Measurements from ENCODE around the gene DPH6. TPM values are rescaled to one million over a fixed set of nuclear protein-coding genes. Genes with fewer than 3 reads are reported as not detected.
A peak's percentile ranks its signal among the peaks of the same experiment; 100 is the strongest.

DPH6 gene
- total RNA-seq, 2 experiments from 2014 or later: 20.0 to 20.5 TPM

- CTCF ChIA-PET: no interaction called here
- no peaks in the 10 kb centered on the region for H3K27me3 Mint-ChIP-seq (ENCODE audit: low read depth)
- H3K4me3 Mint-ChIP-seq: no peak overlapping the region
- H3K36me3 Mint-ChIP-seq (ENCODE audit: low read depth): peaks cover 9% of the 10 kb centered on the region
- H3K4me1 Mint-ChIP-seq (ENCODE audit: low read depth): peaks cover 1% of the 10 kb centered on the region
- no peak overlapping the region for H3K27ac Mint-ChIP-seq
- no peaks in the 10 kb centered on the region for H3K9me3 Mint-ChIP-seq
- intact Hi-C loops (cut with micrococcal nuclease): no loop called here
- DNase-seq: no peak
These were observed 49.4 kb downstream of the DPH6 start for GRCh38 chr15:35496585-35496984.

- intact Hi-C loops (cut with micrococcal nuclease): no loop called here
- CTCF ChIA-PET: no interaction called here
These were observed 50.9 kb downstream of the DPH6 start for GRCh38 chr15:35495080-35495479.

GRCh38 chr15:35491999-35492398, 54.0 kb downstream of the DPH6 start:
- CTCF ChIA-PET: interaction anchor here (1.4 kb wide), 1 partner anchor 47 kb away, joined by 5 read pairs; no protein-coding TSS in a partner anchor
- intact Hi-C loops (cut with micrococcal nuclease): no loop called here
- Mint-ChIP-seq H3K27me3 (ENCODE audit: low read depth) (no peaks in the 10 kb centered on the region), H3K27ac (no peak overlapping the region), H3K4me3 (no peak overlapping the region), H3K36me3 (ENCODE audit: low read depth) (peaks cover 33% of the 10 kb centered on the region), H3K4me1 (ENCODE audit: low read depth) (no peaks in the 10 kb centered on the region), H3K9me3 (peaks cover 11% of the 10 kb centered on the region)
- no peak for DNase-seq

More at GRCh38 chr15:35495080-35495479, 50.9 kb downstream of the DPH6 start:
- Mint-ChIP-seq H3K4me1 (ENCODE audit: low read depth) (peaks cover 1% of the 10 kb centered on the region), H3K27ac (no peak overlapping the region), H3K9me3 (no peaks in the 10 kb centered on the region), H3K36me3 (ENCODE audit: low read depth) (peaks cover 15% of the 10 kb centered on the region), H3K4me3 (no peak overlapping the region), H3K27me3 (ENCODE audit: low read depth) (no peaks in the 10 kb centered on the region)
- no peak for DNase-seq

GRCh38 chr15:35491173-35491572, 54.8 kb downstream of the DPH6 start:
- intact Hi-C loops (cut with micrococcal nuclease): no loop called here
- DNase-seq: no peak
- no peaks in the 10 kb centered on the region for H3K27me3 Mint-ChIP-seq (ENCODE audit: low read depth)
- peaks cover 40% of the 10 kb centered on the region for H3K36me3 Mint-ChIP-seq (ENCODE audit: low read depth)
- H3K9me3 Mint-ChIP-seq: peaks cover 16% of the 10 kb centered on the region
- CTCF ChIA-PET: no interaction called here
- no peak overlapping the region for H3K27ac Mint-ChIP-seq
- H3K4me1 Mint-ChIP-seq (ENCODE audit: low read depth): no peaks in the 10 kb centered on the region
- H3K4me3 Mint-ChIP-seq: no peak overlapping the region

- no peaks in the 10 kb centered on the region for H3K27me3 Mint-ChIP-seq (ENCODE audit: low read depth)
- no peak overlapping the region for H3K4me3 Mint-ChIP-seq
- peaks cover 46% of the 10 kb centered on the region for H3K36me3 Mint-ChIP-seq (ENCODE audit: low read depth)
- H3K9me3 Mint-ChIP-seq: peaks cover 21% of the 10 kb centered on the region
- H3K4me1 Mint-ChIP-seq (ENCODE audit: low read depth): no peaks in the 10 kb centered on the region
- H3K27ac Mint-ChIP-seq: no peak overlapping the region
- CTCF ChIA-PET: no interaction called here
- DNase-seq: no peak
- intact Hi-C loops (cut with micrococcal nuclease): no loop called here
These were observed 55.5 kb downstream of the DPH6 start for GRCh38 chr15:35490511-35490910.

GRCh38 chr15:35487417-35487816, 58.5 kb downstream of the DPH6 start:
- Mint-ChIP-seq H3K27ac (no peak overlapping the region), H3K9me3 (peaks cover 21% of the 10 kb centered on the region), H3K27me3 (ENCODE audit: low read depth) (no peaks in the 10 kb centered on the region), H3K36me3 (ENCODE audit: low read depth) (peaks cover 51% of the 10 kb centered on the region), H3K4me1 (ENCODE audit: low read depth) (peaks cover 2% of the 10 kb centered on the region), H3K4me3 (no peak overlapping the region)
- DNase-seq: no peak
- CTCF ChIA-PET: no interaction called here
- intact Hi-C loops (cut with micrococcal nuclease): no loop called here

DNA sequence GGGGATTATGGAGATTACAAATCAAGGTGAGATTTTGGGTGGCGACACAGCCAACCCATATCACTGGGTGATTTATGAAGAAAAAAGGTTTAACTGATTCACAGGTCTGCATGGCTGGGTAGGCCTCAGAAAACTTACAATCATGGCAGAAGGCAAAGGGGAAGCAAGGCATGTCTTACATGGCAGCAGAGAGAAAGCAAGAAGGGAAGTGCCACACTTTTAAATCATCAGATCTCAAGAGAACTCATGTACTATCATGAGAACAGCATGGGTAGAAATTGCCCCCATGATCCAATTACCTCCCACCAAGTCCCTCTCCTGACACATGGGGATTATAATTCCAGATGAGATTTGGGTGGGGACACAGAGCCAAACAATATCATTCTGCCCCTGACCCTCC, 59.7 kb downstream of the DPH6 start:
- intact Hi-C loops (cut with micrococcal nuclease): no loop called here
- Mint-ChIP-seq H3K27ac (no peak overlapping the region), H3K36me3 (ENCODE audit: low read depth) (peaks cover 49% of the 10 kb centered on the region), H3K4me3 (no peak overlapping the region), H3K9me3 (peaks cover 21% of the 10 kb centered on the region), H3K27me3 (ENCODE audit: low read depth) (no peaks in the 10 kb centered on the region), H3K4me1 (ENCODE audit: low read depth) (peaks cover 2% of the 10 kb centered on the region)
- DNase-seq: no peak
- CTCF ChIA-PET: no interaction called here

DNA sequence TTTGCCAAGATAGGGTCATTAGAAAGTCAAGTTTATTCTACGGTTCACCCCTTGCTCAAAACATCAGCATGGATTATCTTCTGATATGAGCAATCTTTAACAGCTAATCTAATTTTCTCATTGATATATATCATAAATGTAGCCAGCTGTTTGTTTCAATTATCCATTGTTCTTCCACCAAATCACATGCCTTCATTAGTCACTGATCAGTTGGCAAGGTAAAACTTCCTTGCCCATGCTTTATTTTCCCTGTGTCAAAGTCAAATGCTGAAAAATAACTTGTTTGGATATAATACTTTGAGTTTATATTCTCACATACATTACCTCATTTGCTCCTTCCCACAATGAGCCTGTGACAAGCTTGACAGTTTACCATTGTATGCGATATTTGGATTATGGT, 60.6 kb downstream of the DPH6 start:
- Mint-ChIP-seq H3K9me3 (peaks cover 21% of the 10 kb centered on the region), H3K4me1 (ENCODE audit: low read depth) (peaks cover 3% of the 10 kb centered on the region), H3K36me3 (ENCODE audit: low read depth) (peaks cover 44% of the 10 kb centered on the region), H3K27me3 (ENCODE audit: low read depth) (no peaks in the 10 kb centered on the region), H3K27ac (no peak overlapping the region), H3K4me3 (no peak overlapping the region)
- intact Hi-C loops (cut with micrococcal nuclease): no loop called here
- CTCF ChIA-PET: no interaction called here
- DNase-seq: no peak

DNA sequence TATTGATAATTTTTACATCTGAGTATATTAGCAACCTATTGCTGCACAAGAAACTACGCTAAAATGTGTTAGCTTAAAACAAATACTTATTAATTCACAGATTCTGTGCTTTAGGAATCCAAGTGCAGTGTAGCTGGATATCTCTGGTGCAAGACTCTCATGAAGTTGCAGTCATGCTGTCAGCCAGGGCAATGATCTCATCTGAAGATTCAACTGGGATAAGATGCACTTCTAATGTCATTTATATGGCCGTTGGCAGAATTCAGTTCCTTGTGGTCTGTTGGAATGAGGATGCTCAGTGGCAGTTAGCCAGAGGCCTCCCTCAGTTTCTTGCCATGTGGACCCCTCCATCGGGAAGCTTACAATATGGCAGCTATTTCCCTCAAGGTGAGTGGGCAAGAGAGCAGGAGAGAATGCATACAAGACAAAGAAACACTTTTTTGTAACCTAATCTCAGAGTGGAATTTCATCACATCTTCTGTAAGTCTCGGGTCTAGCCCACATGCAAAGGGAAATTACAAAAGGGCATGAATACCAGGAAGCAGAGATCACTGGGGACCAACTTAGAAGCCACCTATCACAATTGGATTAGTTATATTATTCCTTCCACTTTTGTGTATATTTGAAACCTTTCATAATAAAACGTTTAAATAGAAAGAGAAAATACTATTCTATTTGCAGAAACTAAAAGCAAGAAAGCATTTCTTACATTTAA, 61.6 kb downstream of the DPH6 start:
- H3K27ac Mint-ChIP-seq: no peak overlapping the region
- no peak for DNase-seq
- H3K9me3 Mint-ChIP-seq: peaks cover 21% of the 10 kb centered on the region
- peaks cover 42% of the 10 kb centered on the region for H3K36me3 Mint-ChIP-seq (ENCODE audit: low read depth)
- no peaks in the 10 kb centered on the region for H3K27me3 Mint-ChIP-seq (ENCODE audit: low read depth)
- H3K4me1 Mint-ChIP-seq (ENCODE audit: low read depth): peaks cover 3% of the 10 kb centered on the region
- no peak overlapping the region for H3K4me3 Mint-ChIP-seq
- intact Hi-C loops (cut with micrococcal nuclease): no loop called here
- CTCF ChIA-PET: no interaction called here

DNA sequence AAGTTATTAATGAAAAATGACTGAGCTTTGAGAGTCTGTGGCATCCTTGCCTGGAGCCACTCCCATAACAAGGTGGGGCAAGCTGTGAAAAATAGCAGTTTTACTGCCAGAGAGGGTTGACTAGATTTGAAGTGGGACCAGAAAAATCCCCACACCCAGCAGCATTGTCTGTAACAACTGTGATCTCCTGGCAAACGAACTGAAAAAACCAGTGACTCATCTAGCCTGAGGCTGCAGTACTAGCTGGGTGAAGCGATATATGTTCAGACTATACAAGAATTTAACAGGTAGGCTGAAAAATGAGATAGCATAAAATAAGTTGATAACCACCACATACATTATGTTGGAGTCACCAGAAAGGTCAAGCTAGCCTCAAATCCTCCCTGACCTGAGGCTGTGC, 64.0 kb downstream of the DPH6 start:
- peaks cover 3% of the 10 kb centered on the region for H3K4me1 Mint-ChIP-seq (ENCODE audit: low read depth)
- peaks cover 10% of the 10 kb centered on the region for H3K9me3 Mint-ChIP-seq
- no peaks in the 10 kb centered on the region for H3K27me3 Mint-ChIP-seq (ENCODE audit: low read depth)
- CTCF ChIA-PET: no interaction called here
- H3K4me3 Mint-ChIP-seq: no peak overlapping the region
- H3K27ac Mint-ChIP-seq: no peak overlapping the region
- DNase-seq: peak; percentile 26
- H3K36me3 Mint-ChIP-seq (ENCODE audit: low read depth): peaks cover 20% of the 10 kb centered on the region
- intact Hi-C loops (cut with micrococcal nuclease): no loop called here

DNA sequence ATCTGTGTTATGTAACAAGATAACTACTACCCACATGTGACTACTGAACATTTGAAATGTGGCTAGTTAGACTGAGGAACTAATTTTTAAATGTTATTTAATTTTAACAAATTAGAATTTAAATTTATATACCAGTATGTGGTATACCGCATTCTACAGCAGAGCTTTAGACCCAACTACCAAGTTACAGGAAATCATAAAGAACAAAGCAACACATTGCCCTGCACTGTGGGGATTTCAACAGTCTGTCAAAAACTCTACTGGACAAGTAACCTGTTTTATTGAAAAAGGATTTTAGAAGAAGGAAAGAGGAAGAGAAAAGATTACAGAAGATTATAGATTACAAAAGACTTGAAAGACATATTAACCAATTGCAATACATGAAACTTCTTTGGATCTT, 64.9 kb downstream of the DPH6 start:
- H3K4me3 Mint-ChIP-seq: no peak overlapping the region
- no peaks in the 10 kb centered on the region for H3K27me3 Mint-ChIP-seq (ENCODE audit: low read depth)
- H3K9me3 Mint-ChIP-seq: peaks cover 4% of the 10 kb centered on the region
- H3K27ac Mint-ChIP-seq: no peak overlapping the region
- peaks cover 3% of the 10 kb centered on the region for H3K4me1 Mint-ChIP-seq (ENCODE audit: low read depth)
- intact Hi-C loops (cut with micrococcal nuclease): no loop called here
- CTCF ChIA-PET: no interaction called here
- no peak for DNase-seq
- peaks cover 12% of the 10 kb centered on the region for H3K36me3 Mint-ChIP-seq (ENCODE audit: low read depth)

GRCh38 chr15:35479423-35479822, 66.5 kb downstream of the DPH6 start:
- Mint-ChIP-seq H3K27me3 (ENCODE audit: low read depth) (no peaks in the 10 kb centered on the region), H3K4me3 (no peak overlapping the region), H3K4me1 (ENCODE audit: low read depth) (peaks cover 3% of the 10 kb centered on the region), H3K9me3 (no peaks in the 10 kb centered on the region), H3K36me3 (ENCODE audit: low read depth) (peaks cover 2% of the 10 kb centered on the region), H3K27ac (no peak overlapping the region)
- DNase-seq: no peak
- CTCF ChIA-PET: no interaction called here
- intact Hi-C loops (cut with micrococcal nuclease): no loop called here
